IPS-18c (cell line): Measurements from ENCODE around the gene CAMK2G.

ENCODE experiments used
- H3K4me3 ChIP-seq: 2 replicates; pipeline ENCODE4 v1.7.0; 2013; ENCODE audit warnings: low read depth, mild to moderate bottlenecking, low read length, moderate library complexity; ENCODE audit not compliant: insufficient read depth
- H3K9me3 ChIP-seq: one replicate; pipeline ENCODE4 v1.6.1; 2013; ENCODE audit warnings: mild to moderate bottlenecking, low read length, moderate library complexity; ENCODE audit not compliant: control insufficient read depth, insufficient read depth

CAMK2G gene

DNA sequence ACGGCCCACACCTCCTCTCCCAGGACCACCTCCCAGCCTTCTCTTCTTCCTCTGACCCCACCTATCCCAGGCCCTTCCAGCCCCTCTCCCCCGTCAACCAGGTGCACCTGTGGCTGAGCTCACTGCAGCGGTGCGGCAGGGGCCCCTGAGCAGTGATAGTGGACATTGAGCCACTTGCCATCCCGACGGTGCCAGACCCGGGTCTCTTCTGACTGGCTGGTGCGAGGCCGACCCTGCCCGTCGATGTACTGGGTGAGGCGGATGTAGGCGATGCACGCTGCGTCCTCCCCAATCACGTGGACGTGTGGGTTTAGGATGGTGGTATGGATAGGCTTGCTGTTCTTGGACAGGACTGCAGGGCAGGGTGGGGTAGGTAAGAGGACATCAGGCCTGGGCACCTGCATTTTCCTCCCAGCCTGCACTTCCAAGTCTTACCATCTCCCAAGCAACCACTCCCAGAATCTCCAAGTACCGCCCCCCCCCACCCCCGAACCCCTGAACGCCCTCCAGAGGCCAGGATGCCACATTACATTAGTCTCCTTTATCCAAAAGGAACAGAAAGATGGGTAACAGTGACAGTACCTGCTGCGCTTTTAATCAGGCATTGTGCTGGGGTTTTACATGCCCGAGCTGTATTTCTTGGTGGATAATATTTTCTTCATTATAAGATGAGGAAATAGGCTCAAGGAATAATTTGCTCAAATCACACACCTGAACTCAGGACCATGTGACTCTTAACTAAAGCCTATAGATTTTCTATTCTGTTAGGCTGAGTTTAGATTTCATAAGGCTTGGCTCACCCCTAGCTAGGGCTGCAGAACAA lies 59.2 kb downstream of the CAMK2G start:
- H3K4me3 ChIP-seq, result no peak overlapping the region
- H3K9me3 ChIP-seq, result no peaks in the 10 kb centered on the region

DNA sequence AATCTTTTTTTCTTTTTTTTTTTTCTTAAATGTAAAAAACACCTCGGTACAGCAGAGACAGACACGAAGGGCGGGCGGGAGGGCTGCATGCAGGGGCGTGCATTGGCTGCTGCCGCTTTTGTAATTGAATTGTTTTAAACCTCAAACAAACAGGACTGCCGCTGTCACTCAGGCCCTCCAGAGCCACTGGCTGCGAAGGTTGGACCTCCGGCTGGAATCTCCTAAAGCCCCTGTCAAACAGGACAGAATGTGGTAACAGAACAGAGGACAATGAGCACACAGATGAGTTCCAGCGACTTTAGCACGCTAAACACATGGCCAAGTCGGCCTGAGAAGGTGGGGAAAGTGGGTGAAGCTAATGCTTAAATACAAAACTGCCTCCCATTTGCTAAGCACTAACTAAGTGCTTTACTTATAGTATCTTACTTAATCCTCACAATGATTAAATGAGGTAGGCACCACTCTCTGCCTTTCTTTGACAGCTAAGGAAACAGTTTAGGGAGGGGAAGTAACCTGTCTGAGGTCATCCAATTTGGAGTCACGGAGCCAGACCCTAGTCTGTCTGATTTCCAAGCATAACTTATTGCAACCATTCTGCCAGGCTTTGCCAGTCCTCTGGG lies 60.0 kb downstream of the CAMK2G start:
- H3K9me3 ChIP-seq, result no peaks in the 10 kb centered on the region
- no peak overlapping the region for H3K4me3 ChIP-seq

DNA sequence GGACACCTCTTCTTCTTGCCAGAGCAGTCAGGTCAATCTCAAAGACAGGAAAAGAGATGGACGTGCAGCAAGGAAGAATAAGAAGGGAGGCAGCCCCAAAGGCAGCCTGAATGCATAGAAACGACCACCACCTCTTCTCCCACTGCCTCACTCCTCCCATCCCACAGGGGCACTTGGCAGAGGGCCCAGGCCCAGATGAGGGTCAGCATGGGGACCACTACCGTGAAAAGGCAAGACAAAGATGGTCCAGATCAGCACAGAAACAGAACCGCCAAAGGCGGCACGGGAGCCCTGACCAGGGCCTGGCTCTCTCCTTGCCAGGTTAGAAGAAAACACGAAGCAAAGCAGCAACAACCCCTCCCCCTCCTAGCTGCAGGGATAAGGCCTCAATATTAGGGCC lies 61.0 kb downstream of the CAMK2G start:
- no peak overlapping the region for H3K4me3 ChIP-seq
- H3K9me3 ChIP-seq, result no peaks in the 10 kb centered on the region

DNA sequence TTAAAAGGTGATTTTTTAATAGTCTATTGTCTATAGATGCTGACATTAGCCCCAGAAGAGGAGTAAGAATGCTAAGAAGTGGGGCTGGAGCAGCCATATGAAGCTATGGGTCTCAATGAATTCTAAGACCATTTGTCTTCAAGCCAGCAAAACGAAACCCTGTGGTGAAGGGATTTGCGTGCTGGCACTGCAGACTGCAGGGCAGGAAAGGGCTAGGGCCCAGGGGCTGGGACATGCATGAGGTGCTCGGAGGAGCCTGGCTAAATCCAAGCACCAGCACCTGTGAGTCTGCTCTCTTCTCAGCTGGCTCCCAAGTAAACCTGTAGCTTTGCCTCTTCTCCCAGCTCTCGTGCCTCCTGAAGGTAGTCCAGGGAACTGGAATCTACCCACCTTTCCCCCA lies 61.7 kb downstream of the CAMK2G start:
- Histone ChIP-seq H3K9me3 (no peaks in the 10 kb centered on the region), H3K4me3 (no peak overlapping the region)

DNA sequence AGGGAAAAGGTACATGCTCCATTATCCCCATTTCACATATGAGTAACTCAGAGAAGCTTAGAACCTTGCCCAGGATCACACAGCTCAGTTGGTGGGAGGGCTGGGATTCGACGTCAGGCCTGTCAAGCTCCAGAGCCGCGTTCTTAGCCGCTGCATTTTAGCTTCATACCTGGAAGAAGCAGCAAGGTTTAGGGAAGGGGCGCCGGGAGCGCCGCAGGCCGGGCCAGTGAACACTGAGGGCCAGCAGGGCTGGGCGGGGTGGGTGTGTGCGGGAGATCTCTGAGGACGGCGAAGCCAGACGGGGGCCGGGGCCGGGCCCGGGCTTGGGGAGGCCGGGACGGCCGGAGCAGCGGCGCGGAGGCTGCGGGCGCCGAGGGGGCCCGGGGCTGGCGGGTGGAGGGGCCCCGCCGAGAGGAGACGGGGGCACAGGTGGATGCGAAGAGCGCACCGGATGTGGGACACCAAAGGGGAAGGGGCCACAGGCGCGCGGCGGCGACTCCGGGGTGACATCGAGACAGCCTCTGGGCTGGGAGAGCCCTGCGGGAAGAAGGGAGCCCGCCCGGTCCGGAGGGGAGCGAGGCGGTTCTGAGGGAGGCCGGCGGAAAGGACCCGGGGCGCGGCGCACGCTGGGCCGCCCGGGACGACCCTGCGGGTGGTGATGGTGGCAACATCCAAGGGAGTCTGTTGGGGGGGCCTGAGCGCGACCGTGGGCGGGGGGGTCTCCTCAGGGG lies 63.5 kb downstream of the CAMK2G start:
- peak overlapping the region; percentile 91 for H3K4me3 ChIP-seq
- H3K9me3 ChIP-seq, result no peaks in the 10 kb centered on the region

DNA sequence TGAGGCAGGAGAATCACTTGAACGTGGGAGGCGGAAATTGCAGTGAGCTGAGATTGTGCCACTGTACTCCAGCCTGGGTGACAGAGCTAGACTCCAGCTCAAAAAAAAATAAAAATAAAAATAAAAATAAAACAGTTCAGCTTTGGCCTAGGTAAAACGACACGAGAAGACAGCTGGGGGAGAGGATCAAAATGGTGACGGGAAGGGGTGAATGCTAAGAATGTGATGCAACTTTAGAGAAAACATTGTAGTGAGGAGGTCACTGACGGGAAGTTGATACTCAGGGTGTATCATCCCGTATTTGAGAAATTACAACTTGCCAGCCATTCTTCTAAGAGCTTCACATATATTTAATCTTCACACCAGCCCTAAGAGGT lies 64.0 kb downstream of the CAMK2G start:
- no peaks in the 10 kb centered on the region for H3K9me3 ChIP-seq
- peak overlapping the region; percentile 91 for H3K4me3 ChIP-seq

DNA sequence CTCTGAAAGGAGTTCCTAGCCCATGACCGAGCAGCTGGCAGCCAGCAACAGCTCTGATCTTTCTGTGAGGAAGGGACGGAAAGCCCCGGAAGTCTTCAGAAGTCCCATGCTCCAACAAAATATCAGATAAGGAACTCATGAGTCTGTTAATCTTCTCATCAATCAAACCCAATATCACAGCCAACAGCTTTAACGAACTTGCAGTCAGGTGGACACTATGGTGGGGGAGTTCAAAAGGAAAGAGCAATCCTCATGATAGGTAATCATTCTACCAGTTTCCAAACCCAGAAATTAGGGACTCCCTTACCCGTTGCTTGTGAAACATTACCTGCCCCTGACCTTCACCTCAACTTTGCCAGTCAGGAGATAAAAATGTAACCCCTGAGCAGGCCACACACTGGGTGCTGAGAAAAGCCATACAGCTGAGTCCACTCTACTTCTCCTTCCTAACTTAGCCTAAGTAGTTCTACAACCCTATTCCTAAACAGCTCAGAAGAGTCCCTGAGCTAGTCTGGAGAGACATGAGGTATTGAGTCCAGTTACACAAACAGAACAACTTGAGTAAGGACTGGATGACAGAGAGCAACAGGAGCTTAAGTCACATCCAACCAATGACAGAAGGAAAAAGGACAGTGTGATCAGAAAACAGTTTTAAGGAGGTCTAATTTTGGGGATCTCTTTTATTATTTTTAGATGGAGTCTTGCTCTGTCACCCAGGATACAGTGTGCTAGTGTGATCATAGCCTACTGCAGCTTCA lies 65.1 kb downstream of the CAMK2G start:
- no peak overlapping the region for H3K4me3 ChIP-seq
- H3K9me3 ChIP-seq, result no peaks in the 10 kb centered on the region

DNA sequence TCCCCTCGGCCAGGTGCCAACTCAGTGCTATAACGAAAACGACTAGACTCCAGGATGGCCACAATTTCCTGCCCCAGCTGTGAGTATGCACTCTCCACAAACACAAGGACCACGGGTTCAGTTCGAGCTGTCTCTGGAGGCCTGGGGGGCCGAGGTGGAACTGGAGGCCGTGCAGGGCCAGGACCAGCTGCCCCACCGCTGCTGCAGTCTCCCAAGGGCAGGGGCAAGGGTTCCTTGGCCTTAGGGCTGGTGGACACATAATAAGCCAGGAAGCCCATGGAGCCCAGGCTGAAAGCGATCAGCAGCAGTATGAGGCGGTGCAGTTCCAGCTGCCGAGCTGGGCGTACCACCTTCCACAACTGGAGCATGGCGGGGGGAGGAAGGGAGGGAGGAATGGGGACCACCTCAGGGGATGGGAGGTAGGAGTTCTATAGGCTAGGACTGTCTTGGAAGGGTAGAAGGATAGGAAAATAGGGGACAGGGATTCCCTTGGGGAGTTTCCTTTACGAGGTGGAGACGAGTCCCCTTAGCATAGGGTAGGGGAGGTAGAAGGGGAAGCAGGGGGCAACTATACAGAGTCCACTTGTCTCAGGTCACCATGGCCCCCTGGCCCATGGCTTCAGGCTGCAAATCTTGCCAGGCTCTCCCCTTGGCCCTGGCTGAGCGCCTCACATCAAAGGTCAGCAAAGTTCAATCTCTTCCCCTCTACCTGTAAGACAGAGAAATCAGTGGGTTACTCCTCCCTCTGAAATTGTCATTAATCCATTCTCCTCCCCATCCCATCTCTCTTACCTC lies 66.1 kb downstream of the CAMK2G start:
- no peaks in the 10 kb centered on the region for H3K9me3 ChIP-seq
- no peak overlapping the region for H3K4me3 ChIP-seq

DNA sequence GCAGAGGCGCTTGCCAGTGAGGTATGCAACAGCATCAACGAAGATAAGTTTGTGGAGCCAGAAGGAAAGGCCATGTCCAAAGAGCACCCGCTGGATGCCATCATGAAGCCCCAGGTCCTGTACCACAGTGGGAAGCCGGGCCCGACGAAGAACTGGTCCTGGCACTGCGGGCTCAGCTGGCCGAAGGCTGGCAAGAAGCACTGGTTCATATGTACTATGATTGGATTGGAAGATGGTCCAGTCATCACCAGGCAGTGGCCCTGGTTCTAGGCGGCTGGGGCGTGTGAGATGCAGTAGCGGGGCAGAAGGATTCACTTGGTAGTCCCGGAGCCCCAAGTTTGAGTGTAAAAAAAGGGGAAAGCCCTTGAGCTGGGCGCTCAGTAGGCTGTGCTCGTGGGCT lies 66.9 kb downstream of the CAMK2G start:
- Histone ChIP-seq H3K4me3 (no peak overlapping the region), H3K9me3 (no peaks in the 10 kb centered on the region)

DNA sequence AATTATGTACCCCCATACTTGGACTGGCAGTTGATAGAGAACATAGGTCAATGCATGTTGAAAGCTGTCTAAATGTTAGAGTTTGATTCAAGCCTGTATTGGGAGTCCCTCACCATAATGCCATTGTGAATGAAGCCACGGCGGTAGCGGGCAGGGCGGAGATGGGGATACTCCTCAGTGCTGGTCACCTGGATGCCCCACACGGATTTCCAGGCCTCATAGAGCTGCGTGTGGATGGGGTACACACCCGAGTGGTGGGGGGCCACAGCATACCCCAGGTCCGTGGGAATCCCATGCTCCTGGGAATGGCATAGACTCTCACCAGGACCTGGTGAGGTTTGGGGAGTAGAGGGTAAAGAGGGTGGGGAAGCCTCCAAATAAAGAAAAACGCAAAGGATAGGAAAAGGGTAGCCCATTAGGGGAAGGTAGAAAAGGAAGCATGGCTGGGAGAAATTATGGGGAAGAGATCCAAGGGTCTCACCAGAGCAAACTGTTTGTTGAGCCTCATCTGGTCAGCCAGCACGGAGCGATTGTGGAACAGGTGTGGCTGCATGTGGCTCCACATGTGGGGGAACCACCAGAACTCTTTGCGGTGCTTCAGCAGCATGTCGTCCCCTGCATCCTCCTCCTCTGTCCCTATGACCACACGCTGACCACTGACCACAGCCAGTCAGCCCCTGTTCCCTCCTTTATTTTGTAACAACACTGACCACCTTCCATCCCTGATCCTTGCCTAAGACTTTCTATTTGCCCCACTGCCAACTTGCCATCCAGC lies 68.0 kb downstream of the CAMK2G start:
- H3K4me3 ChIP-seq, result no peak overlapping the region
- no peaks in the 10 kb centered on the region for H3K9me3 ChIP-seq

DNA sequence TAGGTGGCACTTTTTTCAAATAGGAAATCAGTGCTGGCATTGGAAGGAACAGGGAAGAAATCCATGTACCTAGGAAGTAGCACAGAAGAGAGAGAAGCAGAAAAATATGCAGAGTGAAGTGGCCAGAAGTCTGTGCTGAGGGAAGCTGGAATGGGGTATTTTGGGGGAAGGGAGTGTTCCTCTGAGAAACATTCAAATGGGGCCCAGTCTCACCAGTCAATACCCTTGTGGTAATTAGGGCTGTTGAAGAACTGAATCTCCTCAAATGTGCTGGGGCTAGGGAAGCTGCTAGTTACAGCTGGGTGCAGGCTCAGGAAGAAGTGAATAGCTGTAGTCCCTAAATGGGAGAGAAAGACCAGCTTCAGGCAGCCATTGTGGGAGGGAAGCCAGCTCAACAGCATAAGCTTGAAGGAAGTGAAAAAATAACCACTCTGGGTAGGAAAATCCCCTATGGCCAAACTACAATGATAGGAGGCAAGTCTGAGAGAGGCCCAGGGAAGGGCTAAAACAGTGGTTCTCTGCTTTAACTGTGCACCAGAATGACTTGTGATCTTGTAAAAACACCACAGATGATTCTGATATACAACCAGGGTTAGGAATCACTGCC lies 70.6 kb downstream of the CAMK2G start:
- Histone ChIP-seq H3K4me3 (no peak overlapping the region), H3K9me3 (no peaks in the 10 kb centered on the region)

DNA sequence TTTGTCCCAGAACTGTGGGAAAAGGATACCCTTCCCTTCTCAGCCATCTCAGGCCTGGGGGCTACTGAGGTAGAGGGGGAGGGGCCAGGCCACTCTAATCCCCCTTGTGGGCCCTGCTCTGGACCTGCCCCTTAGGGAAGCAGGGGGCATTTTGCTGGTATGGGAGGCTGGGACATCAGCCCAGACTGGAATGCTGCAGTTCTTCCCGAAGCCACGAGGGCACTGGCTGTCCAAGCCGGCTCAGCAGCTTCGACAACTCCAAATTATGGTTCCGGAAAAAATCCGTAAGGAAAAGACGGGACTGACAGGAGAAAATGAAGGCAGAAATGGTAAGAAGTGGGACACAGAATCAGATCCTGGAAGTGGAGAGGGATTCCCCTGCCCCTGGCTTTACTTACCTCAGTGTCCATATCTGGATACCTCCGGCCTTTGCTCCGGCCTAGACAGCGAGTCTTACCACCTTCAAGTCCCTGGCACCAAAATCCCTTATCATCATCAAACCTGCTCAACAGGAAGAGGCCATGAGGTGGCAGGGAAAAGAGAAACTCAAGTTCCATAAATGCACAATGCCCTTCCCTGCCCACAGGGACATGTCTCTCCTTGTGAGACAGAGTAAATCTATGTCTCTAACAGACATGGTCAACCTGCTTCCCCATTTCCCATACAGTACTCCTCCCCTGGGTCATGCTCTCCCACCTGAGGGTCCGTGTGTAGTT lies 71.9 kb downstream of the CAMK2G start:
- no peaks in the 10 kb centered on the region for H3K9me3 ChIP-seq
- H3K4me3 ChIP-seq, result no peak overlapping the region

DNA sequence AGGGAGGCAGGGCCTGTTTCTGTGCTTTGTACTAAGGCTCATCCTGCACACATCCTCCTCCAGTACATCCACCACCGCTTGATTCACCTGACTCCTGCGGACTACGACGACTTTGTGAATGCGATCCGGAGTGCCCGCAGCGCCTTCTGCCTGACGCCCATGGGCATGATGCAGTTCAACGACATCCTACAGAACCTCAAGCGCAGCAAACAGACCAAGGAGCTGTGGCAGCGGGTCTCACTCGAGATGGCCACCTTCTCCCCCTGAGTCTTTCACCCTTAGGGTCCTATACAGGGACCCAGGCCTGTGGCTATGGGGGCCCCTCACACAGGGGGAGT lies 73.1 kb downstream of the CAMK2G start:
- no peaks in the 10 kb centered on the region for H3K9me3 ChIP-seq
- no peak overlapping the region for H3K4me3 ChIP-seq

DNA sequence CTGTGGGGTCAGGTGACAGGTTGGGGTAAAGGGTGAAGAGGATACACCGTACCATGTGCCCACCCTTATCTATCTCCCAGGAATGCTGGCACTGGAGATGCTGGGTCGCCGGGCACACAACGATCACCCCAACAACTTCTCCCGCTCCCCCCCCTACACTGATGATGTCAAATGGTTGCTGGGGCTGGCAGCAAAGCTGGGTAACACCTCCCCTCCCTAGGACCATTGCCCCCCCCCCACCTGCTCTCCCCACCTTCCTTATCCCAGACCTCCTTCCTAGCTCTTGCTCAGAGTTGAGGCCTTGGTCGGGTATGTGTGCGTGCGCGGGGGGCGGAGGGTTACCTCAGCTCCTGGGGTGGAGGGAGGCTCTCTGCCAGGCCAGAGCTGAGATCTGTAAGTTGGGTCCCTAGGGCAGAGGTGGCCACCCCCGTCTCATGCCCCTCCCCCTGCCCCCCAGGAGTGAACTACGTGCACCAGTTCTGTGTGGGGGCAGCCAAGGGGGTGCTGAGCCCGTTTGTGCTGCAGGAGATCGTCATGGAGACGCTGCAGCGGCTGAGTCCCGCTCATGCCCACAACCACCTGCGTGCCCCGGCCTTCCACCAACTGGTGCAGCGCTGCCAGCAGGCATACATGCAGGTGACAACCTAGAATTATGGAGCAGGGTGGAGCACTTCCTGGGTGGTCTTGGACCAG lies 73.6 kb downstream of the CAMK2G start:
- Histone ChIP-seq H3K4me3 (no peak overlapping the region), H3K9me3 (no peaks in the 10 kb centered on the region)
